SH-SY5Y (cell line): ENCODE results near the gene STK36.

Experiments
- GATA2 ChIP-seq: IDR thresholded peaks from 2 replicates; pipeline ENCODE4 v1.6.1; 2011; ENCODE audit warnings: mild to moderate bottlenecking, low read depth, low read length
- GATA3 ChIP-seq: IDR thresholded peaks from 2 replicates; pipeline ENCODE4 v1.6.1; 2011; ENCODE audit warnings: low read depth, mild to moderate bottlenecking, low read length, moderate library complexity

STK36 gene, protein sequence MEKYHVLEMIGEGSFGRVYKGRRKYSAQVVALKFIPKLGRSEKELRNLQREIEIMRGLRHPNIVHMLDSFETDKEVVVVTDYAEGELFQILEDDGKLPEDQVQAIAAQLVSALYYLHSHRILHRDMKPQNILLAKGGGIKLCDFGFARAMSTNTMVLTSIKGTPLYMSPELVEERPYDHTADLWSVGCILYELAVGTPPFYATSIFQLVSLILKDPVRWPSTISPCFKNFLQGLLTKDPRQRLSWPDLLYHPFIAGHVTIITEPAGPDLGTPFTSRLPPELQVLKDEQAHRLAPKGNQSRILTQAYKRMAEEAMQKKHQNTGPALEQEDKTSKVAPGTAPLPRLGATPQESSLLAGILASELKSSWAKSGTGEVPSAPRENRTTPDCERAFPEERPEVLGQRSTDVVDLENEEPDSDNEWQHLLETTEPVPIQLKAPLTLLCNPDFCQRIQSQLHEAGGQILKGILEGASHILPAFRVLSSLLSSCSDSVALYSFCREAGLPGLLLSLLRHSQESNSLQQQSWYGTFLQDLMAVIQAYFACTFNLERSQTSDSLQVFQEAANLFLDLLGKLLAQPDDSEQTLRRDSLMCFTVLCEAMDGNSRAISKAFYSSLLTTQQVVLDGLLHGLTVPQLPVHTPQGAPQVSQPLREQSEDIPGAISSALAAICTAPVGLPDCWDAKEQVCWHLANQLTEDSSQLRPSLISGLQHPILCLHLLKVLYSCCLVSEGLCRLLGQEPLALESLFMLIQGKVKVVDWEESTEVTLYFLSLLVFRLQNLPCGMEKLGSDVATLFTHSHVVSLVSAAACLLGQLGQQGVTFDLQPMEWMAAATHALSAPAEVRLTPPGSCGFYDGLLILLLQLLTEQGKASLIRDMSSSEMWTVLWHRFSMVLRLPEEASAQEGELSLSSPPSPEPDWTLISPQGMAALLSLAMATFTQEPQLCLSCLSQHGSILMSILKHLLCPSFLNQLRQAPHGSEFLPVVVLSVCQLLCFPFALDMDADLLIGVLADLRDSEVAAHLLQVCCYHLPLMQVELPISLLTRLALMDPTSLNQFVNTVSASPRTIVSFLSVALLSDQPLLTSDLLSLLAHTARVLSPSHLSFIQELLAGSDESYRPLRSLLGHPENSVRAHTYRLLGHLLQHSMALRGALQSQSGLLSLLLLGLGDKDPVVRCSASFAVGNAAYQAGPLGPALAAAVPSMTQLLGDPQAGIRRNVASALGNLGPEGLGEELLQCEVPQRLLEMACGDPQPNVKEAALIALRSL (N-terminal part only)

DNA sequence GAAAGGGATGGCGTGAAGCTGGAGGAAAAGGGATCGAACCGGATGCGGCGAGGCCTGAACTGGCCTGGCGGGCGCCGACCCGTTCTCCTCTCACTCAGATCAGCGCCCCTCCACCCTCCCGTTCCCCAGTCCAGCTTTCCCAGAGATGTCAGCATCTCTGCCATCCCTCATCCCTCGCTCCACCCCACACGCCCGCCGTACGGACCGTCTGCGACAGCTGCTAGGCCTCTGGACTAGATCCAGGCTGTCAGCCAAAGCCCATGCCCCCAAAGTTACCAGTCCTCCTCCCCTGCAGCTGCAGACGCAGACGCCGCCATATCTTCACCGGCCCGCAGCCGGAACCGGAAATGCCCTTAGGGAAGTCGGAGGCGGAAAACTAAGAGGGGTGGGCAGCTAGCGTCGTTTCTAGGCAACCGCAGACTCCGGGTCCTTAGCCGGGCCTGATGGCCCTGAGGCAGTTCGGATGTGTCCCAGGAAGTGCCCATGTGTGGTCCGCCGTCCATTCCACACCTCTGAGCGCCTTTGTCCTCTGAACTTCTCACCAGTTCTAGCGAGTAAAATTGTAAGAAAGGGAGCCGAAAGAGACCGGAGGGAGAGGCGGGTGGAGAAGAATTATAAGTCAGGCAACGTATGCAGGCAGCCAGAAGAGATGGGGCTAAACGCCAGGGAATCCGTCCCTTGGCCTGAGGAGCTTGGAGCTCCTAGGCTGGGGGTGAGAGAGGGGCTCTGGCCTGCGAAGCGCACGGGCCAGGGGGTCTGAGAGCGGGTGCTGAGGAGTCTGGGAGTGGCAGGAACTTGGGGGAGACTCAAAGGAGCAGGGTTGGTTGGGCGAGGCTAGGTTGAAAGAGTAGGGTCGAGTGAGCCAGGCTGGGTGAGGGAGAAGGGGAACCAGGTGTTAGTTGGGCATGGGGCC, at the start of gene STK36, which contains the start of gene RNF25:
TSS of gene STK36 (plus strand) at position 433 of the 913 bp plus-strand sequence. CDS start 744 bp downstream, outside the sequence.
TSS of gene RNF25 (minus strand) at position 349 of the 913 bp plus-strand sequence. CDS start at position 317, 32 bp downstream.
- TF ChIP-seq GATA3: no peak
- peak; percentile 34; the same call in 1 of the 2 replicates for TF ChIP-seq GATA2

DNA sequence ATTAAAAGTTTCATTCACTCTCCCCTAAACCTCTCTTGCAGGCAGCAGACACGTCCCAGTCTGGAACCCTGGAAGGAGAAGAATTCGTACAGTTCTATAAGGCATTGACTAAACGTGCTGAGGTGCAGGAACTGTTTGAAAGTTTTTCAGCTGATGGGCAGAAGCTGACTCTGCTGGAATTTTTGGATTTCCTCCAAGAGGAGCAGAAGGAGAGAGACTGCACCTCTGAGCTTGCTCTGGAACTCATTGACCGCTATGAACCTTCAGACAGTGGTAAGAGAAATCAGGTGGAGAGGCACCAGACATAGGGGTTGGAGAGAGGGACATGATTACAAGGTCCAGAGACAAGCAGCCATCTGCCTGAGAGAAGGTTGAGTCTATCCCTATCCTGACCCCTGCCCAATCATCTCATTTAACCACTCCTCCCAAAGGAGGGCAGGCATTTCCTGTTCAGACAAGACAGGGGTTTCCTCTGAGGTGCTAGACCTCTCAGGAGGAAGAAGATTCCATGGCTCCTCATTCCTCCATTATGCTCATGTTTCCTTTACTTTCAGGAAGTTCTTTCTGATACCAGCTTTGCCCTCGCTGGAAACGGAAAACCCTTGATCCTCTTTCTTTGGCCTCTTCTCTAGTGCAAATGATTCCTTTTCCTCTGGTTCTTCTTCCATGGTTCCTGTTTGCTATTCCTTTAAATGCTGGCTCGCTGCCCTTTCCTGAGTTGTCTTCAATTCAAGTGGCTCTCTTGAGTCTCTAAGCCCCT, 49.1 kb upstream of the STK36 start:
- TF ChIP-seq GATA3 (no peak), GATA2 (no peak)

- TF ChIP-seq GATA2 (no peak), GATA3 (no peak)
Measured at GRCh38 chr2:218623366-218623705, 48.5 kb upstream of the STK36 start.

- TF ChIP-seq GATA2: no peak
Measured at GRCh38 chr2:218626369-218626768, 45.5 kb upstream of the STK36 start.

DNA sequence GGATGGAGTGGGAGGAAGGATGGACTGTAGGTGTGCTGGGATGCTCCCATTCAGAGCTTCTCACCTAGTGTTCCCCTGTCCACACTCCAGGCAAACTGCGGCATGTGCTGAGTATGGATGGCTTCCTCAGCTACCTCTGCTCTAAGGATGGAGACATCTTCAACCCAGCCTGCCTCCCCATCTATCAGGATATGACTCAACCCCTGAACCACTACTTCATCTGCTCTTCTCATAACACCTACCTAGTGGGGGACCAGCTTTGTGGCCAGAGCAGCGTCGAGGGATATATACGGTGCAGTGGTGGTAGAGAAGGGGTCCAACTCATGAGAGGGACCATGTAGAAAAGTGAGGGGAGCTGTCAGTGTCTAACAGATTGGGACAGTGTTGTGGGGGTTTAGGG, 43.9 kb upstream of the STK36 start:
- TF ChIP-seq GATA3 (no peak), GATA2 (no peak)

GRCh38 chr2:218631837-218632236, 40.0 kb upstream of the STK36 start:
- TF ChIP-seq GATA3: no peak
- TF ChIP-seq GATA2: no peak

DNA sequence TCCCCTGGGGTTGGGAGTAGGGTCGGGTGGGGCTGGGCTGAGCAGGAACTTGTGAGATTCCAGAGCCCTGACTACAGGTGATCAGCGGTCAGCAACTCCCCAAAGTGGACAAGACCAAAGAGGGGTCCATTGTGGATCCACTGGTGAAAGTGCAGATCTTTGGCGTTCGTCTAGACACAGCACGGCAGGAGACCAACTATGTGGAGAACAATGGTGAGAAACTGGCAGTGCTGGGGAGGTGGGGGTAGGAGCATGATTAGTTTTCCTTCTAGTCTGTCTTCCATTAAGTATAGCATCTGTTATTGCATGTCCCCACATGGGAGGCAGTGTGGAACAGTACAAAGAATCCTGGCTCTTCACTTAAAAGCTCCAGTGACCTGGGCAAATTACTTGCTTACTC, 36.2 kb upstream of the STK36 start:
- TF ChIP-seq GATA2 (no peak), GATA3 (no peak)

GRCh38 chr2:218638372-218638771, 33.5 kb upstream of the STK36 start:
- no peak for TF ChIP-seq GATA3
- TF ChIP-seq GATA2: no peak

- TF ChIP-seq GATA3: no peak
- TF ChIP-seq GATA2: no peak
Measured at GRCh38 chr2:218642121-218642656, 29.7 kb upstream of the STK36 start.

DNA sequence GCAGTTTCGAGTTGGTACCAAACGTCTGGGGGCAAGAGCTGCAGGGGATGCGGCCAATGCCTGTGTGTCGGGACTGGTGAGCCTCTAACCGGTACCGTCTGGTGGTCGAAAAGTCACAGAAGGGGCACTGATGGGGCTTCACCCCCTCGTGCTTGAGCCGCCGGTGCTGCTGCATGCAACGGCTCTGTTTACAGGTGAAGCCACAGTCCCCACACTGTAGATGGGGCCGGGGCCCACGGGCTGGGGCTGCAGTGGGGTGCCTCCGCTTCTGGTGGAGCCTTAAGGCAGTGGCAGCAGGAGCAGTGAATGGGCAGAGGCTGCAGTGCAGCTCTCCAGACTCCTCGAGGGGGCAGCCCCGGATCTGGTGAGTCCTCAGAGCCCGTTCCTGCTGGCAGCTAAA, 29.1 kb upstream of the STK36 start:
- no peak for TF ChIP-seq GATA2
- TF ChIP-seq GATA3: no peak

GRCh38 chr2:218643751-218644310, 28.1 kb upstream of the STK36 start:
- TF ChIP-seq GATA2 (no peak), GATA3 (no peak)

DNA sequence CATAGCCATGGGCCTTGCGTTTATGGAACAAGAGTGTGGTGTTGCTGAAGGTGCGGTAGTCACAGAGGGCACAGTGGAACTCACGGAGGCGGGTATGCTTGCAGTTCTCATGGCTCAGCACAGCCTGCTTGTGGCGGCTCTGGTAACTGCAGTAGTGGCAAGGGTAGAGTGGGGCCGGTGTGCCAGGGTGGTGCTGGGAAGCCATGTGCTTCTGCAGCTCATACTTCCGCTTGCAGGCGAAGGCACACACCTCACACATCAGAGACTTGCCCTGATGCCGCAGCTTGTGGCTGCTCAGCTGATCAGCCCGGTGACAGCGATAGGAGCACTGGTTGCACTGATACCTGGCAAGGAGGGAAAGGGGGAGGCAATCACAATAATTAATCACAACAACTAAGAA, 27.2 kb upstream of the STK36 start:
- TF ChIP-seq GATA2: no peak
